HEK293 (cell line): ENCODE results near the gene GRIN2A.

Source experiments
- GLI4 ChIP-seq: fragments of 450-650 bp; formaldehyde crosslinking; IDR thresholded peaks from 2 replicates; pipeline ENCODE4 v1.5.1; 2016; ENCODE audit warnings: missing biosample characterization, missing genetic modification characterization
- KLF9 ChIP-seq: fragments of 450-650 bp; formaldehyde crosslinking; IDR thresholded peaks from 2 replicates; pipeline ENCODE4 v1.5.1; 2016; ENCODE audit warnings: missing biosample characterization, missing genetic modification characterization, low read depth
- ZNF10 ChIP-seq: fragments of 450-650 bp; formaldehyde crosslinking; IDR thresholded peaks from 2 replicates; pipeline ENCODE4 v1.5.1; 2017; ENCODE audit warnings: missing biosample characterization, missing genetic modification characterization
- ZNF114 ChIP-seq: fragments of 450-650 bp; formaldehyde crosslinking; IDR thresholded peaks from 2 replicates; pipeline ENCODE4 v1.5.0; 2017; ENCODE audit warnings: missing biosample characterization, missing genetic modification characterization
- ZNF23 ChIP-seq: fragments of 450-650 bp; formaldehyde crosslinking; IDR thresholded peaks from 2 replicates; pipeline ENCODE4 v1.5.1; 2016; ENCODE audit warnings: missing biosample characterization, missing genetic modification characterization, borderline replicate concordance
- ZNF843 ChIP-seq: fragments of 450-650 bp; formaldehyde crosslinking; IDR thresholded peaks from 2 replicates; pipeline ENCODE4 v1.5.1; 2016; ENCODE audit warnings: missing biosample characterization, missing genetic modification characterization
- TF ChIP-seq, protein P1 (sequence below): fragments of 450-650 bp; formaldehyde crosslinking; IDR thresholded peaks from 2 replicates; pipeline ENCODE4 v1.5.1; 2016; ENCODE audit warnings: missing biosample characterization, missing genetic modification characterization
- TF ChIP-seq, protein P2 (sequence below): fragments of 450-650 bp; formaldehyde crosslinking; conservative IDR thresholded peaks from 2 replicates; pipeline ENCODE4 v1.5.1; 2016; ENCODE audit warnings: low read depth, missing biosample characterization, missing genetic modification characterization
- TF ChIP-seq, protein P3 (sequence below): fragments of 450-650 bp; formaldehyde crosslinking; IDR thresholded peaks from 2 replicates; pipeline ENCODE4 v1.5.1; 2016; ENCODE audit warnings: missing biosample characterization, missing genetic modification characterization
- TF ChIP-seq, protein P4 (sequence below): fragments of 450-650 bp; formaldehyde crosslinking; IDR thresholded peaks from 2 replicates; pipeline ENCODE4 v1.5.1; 2016; ENCODE audit warnings: missing biosample characterization, missing genetic modification characterization, low read depth

DNA sequence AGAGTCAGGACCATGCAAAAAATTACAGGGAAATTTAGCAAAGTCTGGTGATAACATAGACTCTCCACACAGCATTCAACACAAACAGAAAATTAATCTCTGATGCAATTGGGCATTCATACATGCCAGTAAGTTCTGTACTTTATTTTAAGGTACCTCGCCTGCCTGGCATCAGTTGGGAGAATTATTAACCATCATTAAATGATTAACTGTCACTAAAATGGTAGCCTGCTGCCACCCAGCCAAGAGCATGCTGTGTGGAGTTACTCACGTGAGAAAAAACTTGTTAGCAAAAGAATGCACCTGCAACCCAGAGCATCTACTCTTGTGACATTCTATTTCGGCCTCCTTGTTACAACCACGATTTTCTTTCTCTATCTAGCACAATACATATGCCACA lies 117.2 kb downstream of the GRIN2A start:
- TF ChIP-seq, protein P1, sequence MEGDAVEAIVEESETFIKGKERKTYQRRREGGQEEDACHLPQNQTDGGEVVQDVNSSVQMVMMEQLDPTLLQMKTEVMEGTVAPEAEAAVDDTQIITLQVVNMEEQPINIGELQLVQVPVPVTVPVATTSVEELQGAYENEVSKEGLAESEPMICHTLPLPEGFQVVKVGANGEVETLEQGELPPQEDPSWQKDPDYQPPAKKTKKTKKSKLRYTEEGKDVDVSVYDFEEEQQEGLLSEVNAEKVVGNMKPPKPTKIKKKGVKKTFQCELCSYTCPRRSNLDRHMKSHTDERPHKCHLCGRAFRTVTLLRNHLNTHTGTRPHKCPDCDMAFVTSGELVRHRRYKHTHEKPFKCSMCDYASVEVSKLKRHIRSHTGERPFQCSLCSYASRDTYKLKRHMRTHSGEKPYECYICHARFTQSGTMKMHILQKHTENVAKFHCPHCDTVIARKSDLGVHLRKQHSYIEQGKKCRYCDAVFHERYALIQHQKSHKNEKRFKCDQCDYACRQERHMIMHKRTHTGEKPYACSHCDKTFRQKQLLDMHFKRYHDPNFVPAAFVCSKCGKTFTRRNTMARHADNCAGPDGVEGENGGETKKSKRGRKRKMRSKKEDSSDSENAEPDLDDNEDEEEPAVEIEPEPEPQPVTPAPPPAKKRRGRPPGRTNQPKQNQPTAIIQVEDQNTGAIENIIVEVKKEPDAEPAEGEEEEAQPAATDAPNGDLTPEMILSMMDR (tag by site-specific recombination): no peak
- TF ChIP-seq, protein P2, sequence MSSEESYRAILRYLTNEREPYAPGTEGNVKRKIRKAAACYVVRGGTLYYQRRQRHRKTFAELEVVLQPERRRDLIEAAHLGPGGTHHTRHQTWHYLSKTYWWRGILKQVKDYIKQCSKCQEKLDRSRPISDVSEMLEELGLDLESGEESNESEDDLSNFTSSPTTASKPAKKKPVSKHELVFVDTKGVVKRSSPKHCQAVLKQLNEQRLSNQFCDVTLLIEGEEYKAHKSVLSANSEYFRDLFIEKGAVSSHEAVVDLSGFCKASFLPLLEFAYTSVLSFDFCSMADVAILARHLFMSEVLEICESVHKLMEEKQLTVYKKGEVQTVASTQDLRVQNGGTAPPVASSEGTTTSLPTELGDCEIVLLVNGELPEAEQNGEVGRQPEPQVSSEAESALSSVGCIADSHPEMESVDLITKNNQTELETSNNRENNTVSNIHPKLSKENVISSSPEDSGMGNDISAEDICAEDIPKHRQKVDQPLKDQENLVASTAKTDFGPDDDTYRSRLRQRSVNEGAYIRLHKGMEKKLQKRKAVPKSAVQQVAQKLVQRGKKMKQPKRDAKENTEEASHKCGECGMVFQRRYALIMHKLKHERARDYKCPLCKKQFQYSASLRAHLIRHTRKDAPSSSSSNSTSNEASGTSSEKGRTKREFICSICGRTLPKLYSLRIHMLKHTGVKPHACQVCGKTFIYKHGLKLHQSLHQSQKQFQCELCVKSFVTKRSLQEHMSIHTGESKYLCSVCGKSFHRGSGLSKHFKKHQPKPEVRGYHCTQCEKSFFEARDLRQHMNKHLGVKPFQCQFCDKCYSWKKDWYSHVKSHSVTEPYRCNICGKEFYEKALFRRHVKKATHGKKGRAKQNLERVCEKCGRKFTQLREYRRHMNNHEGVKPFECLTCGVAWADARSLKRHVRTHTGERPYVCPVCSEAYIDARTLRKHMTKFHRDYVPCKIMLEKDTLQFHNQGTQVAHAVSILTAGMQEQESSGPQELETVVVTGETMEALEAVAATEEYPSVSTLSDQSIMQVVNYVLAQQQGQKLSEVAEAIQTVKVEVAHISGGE (tag by site-specific recombination): no peak
- TF ChIP-seq GLI4 (tag by site-specific recombination): no peak
- TF ChIP-seq KLF9 (tag by site-specific recombination): no peak
- TF ChIP-seq ZNF114: no peak
- no peak for TF ChIP-seq ZNF10 (tag by site-specific recombination)
- TF ChIP-seq, protein P3, sequence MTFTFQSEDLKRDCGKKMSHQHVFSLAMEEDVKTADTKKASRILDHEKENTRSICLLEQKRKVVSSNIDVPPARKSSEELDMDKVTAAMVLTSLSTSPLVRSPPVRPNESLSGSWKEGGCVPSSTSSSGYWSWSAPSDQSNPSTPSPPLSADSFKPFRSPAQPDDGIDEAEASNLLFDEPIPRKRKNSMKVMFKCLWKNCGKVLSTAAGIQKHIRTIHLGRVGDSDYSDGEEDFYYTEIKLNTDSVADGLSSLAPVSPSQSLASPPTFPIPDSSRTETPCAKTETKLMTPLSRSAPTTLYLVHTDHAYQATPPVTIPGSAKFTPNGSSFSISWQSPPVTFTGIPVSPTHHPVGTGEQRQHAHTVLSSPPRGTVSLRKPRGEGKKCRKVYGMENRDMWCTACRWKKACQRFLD (tag by site-specific recombination): no peak
- TF ChIP-seq, protein P4, sequence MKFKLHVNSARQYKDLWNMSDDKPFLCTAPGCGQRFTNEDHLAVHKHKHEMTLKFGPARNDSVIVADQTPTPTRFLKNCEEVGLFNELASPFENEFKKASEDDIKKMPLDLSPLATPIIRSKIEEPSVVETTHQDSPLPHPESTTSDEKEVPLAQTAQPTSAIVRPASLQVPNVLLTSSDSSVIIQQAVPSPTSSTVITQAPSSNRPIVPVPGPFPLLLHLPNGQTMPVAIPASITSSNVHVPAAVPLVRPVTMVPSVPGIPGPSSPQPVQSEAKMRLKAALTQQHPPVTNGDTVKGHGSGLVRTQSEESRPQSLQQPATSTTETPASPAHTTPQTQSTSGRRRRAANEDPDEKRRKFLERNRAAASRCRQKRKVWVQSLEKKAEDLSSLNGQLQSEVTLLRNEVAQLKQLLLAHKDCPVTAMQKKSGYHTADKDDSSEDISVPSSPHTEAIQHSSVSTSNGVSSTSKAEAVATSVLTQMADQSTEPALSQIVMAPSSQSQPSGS (tag by site-specific recombination): no peak
- no peak for TF ChIP-seq ZNF843 (tag by site-specific recombination)
- no peak for TF ChIP-seq ZNF23 (tag by site-specific recombination)
